ENCODE data around the gene CABCOCO1. TPM values are rescaled to one million over a fixed set of nuclear protein-coding genes. Genes with fewer than 3 reads are reported as not detected.
"Not testable (repeated sequence)": the region's sequence is repeated elsewhere in the genome, so short reads cannot be mapped to it uniquely, and the experiment has no call there.

Gene CABCOCO1
- total RNA-seq, 1 donor from 2014 or later = 0.41 TPM

DNA sequence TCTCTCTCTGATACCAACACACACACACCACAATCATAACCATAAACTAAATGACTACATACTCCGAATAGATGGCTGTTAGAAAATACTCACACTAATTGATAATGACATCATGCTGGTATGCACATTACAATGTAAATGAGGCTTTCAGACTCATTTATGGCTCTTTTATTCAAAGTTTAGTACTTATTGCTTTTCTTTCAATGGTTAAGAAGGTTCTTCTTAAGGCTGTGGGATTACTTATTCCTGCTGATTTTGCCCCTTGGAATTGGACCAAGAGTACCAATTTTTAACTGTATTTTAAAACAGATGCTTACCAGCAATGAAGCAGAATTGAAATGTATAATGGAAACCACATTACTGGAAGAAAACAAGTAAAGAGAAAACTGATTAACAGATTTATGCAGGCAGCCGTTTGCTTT is 20.6 kb upstream of the CABCOCO1 start:
- DNase-seq (ENCODE audit: extremely low read depth, low read depth, low spot score) = no peak

GRCh38 chr10:61642676-61643075 is 20.1 kb upstream of the CABCOCO1 start:
- DNase-seq (ENCODE audit: extremely low read depth, low read depth, low spot score) = peak; percentile 68

DNA sequence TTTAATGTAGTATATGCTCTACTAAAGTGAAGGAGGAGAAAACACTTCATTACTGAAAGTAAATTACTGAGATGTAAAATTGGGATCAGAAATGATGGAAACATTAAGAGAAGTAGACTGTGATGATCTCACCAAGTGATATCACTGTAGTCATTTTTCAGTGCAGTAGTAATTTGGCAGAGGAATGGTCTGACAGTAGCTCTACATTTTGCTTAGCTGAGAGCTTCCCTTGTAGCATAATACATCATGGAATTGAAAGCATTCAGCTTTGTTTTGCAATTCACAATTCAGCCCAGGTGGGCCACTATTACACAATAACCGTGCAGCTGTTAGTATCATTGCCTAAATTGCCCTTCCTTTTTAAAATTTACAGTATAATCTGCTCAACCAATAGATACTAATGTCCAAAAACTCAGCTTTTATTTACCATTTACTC is 19.4 kb upstream of the CABCOCO1 start:
- no peak for DNase-seq (ENCODE audit: extremely low read depth, low read depth, low spot score)

DNA sequence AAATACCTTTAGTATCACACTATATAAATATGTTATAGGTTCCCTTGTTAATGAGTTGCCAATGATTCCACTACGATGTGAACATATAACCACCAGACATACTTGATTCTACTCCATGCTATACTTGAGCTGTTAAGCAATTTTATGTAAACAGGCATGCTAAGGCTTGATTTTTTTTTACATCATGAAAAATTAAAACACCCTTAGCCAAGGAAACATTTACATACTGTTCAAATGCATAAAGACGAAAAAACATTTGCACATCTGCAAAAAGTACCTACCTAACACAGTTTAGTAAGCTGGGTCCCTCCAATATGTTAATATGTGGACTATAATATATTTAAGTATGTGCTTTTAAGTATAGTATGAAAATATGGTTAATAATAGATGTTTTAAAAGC is 9.0 kb upstream of the CABCOCO1 start:
- DNase-seq (ENCODE audit: extremely low read depth, low read depth, low spot score) = no peak

- no peak for DNase-seq (ENCODE audit: extremely low read depth, low read depth, low spot score)
Measured at GRCh38 chr10:61655335-61655851, 7.3 kb upstream of the CABCOCO1 start.

DNA sequence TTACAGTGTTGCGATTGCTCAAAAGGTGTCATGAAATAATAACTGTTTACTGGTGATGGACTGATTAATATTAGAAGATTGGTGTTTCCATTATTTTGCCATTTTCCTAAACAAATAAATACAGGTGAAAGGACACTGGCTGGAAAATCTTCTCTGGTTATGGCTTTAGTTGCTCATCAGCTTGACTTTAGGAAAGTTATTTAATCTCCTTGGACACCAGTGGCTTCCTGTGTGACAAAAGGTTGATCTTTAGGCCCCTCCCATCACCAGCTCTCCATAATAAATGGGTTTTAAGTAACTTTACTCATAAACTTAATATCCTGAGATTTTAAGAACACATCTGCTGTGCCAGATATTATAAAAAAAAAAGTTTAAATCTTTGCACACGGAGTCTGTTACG is 737 bp downstream of the CABCOCO1 start:
- no peak for DNase-seq (ENCODE audit: extremely low read depth, low read depth, low spot score)

DNA sequence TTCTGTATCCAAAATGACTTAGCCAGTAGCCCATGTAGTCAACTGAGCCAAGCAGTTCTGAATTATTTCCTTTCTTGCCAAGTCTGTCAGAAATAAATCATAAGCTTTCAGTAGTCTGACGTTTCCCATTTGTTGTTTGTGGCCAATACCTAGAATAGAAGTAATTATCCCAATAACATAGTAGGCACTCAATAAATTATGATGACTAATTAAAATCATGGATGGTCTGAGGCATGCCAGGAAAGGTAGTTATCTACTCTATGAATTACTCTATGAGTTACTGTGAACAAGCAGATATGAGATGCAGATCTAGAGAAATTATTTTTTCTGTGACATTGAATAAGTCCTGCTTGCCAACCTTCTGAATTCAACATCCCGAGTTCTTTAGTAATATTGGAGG is 2.3 kb downstream of the CABCOCO1 start:
- no peak for DNase-seq (ENCODE audit: extremely low read depth, low read depth, low spot score)

DNA sequence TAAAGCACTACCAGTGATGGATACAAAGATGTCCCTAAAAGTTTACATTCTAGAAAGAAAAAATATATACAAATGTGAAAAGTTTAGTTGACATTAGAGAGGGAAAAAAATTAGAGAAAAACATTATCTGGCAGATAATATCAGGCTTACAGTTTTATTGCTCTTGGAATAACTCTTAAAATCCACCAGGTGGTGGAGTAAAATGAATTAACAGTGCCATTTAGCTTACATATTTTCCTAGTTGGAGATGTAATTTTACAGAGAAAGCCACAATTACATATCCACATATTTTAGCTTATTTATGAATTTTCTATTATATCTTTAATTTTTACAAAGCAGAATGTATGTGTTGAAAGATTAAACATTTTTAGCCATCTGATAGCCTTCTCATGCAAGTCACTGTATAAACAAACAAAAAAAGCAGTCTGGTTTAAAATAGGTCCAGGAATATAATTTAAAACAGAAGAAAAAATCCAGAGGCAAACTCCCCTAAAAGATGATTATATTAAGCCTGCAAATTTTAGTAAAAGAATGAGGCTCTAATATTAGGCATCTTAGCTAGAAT is 6.5 kb downstream of the CABCOCO1 start:
- no peak for DNase-seq (ENCODE audit: extremely low read depth, low read depth, low spot score)

DNA sequence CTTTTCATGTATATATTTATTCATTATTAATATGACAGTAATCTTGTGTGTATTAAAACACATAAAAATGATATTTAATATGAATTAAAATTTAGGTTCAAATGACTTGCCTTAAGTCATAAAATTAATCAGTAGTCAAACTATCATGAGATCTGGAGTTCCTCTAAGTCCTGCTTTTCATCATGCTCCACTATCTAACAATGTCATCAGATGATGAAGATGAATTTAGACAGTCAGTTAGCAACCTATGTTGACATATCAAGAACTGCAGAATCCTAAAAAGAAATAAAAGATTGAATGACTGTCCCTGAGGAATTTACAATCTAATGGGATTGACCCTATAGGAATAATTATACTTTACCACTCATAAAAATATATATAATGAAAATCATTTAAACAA is 7.1 kb downstream of the CABCOCO1 start:
- no peak for DNase-seq (ENCODE audit: extremely low read depth, low read depth, low spot score)

- no peak for DNase-seq (ENCODE audit: extremely low read depth, low read depth, low spot score)
Measured at GRCh38 chr10:61673360-61673759, 10.6 kb downstream of the CABCOCO1 start.

DNA sequence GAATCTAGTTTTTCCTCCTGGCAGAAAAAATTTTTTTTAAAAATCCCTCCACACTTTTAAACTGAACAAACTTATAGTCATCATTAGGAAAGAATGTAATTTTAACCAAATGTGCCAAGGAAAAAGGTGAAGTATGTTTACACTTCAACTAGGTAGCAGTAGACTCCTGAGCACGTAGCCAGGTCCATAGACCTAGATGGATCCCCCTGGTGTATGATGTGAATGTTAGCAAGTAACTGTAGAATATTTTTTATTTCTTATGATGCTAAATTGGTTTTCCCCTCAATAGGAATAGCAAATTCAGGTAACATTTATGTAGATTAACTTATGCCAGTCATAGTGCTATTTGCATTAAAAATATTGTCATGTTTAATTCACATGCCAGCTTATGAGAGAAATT is 19.6 kb downstream of the CABCOCO1 start:
- DNase-seq (ENCODE audit: extremely low read depth, low read depth, low spot score) = no peak

- DNase-seq (ENCODE audit: extremely low read depth, low read depth, low spot score) = no peak
Measured at GRCh38 chr10:61683319-61683718, 20.6 kb downstream of the CABCOCO1 start.

- no peak for DNase-seq (ENCODE audit: extremely low read depth, low read depth, low spot score)
Measured at GRCh38 chr10:61684894-61685507, 22.3 kb downstream of the CABCOCO1 start.

DNA sequence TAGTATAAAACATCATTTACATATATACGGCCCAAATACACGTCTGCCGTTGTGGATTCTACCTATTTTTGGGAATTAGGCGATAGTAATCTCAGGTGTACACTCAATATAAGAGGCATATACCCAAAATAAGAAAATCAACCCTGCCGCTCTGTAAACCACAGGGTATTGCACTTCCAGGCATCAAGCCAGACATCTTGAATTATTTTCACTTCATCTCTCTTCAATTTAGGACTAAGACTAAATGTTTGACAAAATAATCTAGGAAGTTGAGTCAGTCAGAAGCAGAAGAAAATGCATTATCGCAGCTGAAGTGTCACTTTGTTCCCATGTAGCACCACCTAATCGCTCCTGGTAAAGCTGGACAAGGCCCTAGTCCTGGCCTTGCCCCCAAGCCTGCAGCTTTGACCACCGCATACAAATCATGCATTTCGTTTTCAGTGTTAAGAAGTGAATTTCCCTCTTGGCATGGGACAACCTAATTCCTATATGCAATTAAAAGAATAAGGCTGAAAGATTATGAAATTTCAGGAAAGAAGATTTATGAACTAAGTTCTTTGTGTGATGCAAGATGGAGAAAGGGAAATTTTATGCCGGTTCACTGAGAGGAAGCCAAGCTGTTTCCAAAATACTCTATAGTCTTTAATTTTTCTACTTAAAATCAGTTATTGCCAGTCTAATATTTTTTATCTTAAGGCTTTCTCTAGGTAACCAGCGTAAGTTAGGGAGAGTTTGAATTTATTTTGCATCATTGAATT is 26.0 kb downstream of the CABCOCO1 start:
- no peak for DNase-seq (ENCODE audit: extremely low read depth, low read depth, low spot score)

DNA sequence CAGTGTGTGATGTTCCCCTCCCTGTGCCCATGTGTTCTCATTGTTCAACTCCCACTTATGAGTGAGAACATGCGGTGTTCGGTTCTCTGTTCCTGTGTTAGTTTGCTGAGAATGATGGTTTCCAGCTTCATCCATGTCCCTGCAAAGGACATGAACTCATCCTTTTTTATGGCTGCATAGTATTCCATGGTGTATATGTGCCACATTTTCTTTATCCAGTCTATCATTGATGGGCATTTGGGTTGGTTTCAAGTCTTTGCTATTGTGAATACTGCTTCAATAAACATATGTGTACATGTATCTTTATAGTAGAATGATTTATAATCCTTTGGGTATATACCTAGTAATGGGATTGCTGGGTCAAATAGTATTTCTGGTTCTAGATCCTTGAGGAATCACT is 28.9 kb downstream of the CABCOCO1 start:
- not testable (repeated sequence) for DNase-seq (ENCODE audit: extremely low read depth, low read depth, low spot score)

- DNase-seq (ENCODE audit: extremely low read depth, low read depth, low spot score) = no peak
Measured at GRCh38 chr10:61692447-61693010, 29.8 kb downstream of the CABCOCO1 start.

DNA sequence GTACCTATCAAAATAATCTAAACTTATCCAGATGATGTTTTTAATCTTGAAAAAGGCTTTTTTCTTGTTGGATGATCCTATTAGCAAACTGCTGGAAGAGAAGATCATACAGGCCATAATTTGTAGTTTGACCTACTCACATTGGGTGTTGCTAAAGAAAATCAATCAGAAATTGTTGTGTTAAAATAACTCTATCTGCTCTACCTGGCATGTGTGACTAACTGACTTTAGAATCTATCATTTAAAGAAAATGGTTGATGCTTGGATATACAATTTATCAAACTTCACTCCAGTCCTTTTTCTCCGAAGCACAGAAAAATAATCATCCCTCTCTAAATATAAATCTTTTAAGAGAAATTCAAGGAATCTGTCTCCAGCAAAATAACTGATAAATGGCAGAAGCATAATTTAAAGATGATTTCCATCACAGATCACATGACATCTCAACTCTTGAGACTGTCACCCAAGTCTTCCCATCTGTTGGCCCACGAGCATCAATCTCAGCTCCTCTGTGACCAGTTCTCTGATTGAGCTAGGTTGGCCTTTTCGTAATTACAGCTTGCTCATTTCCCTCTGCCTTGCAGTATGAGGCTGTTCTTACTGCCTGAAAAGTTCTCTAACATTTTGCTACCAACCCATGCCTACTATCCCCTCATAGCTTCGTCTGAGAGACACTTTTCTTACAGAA is 36.4 kb downstream of the CABCOCO1 start:
- DNase-seq (ENCODE audit: extremely low read depth, low read depth, low spot score) = no peak

DNA sequence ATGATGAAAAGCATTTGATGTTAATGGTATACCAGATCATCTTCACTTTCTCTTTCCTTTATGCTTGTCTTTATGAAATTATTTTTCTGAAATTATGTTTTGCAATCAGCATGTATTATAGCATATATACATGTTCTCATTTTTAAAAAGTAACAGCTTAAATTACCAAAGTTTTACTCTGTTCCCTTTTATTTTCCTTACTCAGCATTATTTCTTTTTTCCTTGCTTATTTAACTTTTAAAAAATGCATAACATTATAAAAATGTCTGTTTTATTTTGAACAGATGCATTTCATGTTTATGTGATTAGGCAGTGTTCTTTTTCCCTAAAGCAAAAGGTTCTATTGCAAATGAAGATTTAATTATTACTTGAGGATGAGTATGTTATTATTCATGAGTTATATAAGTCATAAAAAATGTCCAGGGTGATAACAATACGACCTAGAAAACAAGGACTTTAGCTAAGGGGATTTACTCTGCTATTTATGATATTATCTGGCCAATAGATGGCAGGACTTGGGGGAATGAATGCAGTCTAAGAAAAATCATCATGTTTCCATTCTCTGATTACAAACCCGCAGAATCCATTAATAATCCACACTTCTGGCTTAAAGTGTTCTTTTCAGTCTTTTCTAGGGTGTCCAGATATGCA is 38.5 kb downstream of the CABCOCO1 start:
- DNase-seq (ENCODE audit: extremely low read depth, low read depth, low spot score) = no peak

DNA sequence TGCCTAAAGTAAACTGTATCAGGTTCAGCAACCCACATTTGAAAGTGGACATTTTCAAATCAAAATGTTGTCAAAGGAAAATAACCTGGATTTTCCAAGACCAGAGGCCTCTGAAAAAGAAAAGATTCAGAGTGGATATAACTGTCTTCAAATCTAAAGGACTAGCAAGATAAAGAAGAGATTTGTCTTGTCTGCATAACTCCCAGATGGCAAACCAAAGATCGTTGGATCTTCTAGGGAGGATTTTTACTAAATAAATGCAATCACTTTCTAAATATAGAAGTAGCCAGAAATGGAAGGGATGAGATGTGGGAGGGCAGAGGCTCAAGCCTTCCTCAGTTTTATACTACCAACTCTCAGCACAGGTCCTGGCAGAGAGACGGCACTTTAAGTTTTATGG is 39.0 kb downstream of the CABCOCO1 start:
- no peak for DNase-seq (ENCODE audit: extremely low read depth, low read depth, low spot score)

DNA sequence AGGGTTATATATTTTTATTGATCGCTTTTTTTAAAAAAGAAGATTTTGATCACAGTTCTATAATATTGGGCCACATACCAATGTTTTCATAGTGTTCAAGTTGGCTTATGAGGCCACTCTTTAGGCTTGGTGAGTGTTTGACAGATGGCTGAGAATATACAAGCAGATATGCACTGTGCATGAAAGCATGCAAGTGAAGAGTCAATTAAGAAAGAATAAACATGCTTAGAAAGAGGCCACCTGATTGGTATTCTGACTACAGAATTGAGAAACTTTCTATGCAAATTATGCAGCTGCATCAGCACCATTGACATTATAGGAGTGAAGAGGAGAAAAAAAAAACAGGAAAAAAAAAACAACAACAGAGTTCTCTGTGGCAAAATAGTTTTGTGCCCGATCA is 39.9 kb downstream of the CABCOCO1 start:
- no peak for DNase-seq (ENCODE audit: extremely low read depth, low read depth, low spot score)

All from glomerular endothelial cell (primary cell).